Nephron (organoid): ENCODE results near the gene MYO16.
A peak's percentile ranks its signal among the peaks of the same experiment; 100 is the strongest.

Experiments
- H3K27ac Mint-ChIP-seq, 3 experiments: 2 replicates each; pipeline ENCODE4 v1.8.0; 2020; ENCODE audit warnings: mixed read lengths in 3 of 3, mild to moderate bottlenecking in 2 of 3, moderate library complexity in 1 of 3
- H3K27me3 Mint-ChIP-seq: 2 replicates; pipeline ENCODE4 v1.8.0; 2021; ENCODE audit warnings: low read depth, mild to moderate bottlenecking, moderate library complexity, mixed read lengths
- H3K36me3 Mint-ChIP-seq: 2 replicates; pipeline ENCODE4 v1.8.0; 2020; ENCODE audit warnings: low read depth, mixed read lengths
- H3K4me1 Mint-ChIP-seq: 2 replicates; pipeline ENCODE4 v1.8.0; 2020; ENCODE audit warnings: mixed read lengths
- H3K4me3 Mint-ChIP-seq, 3 experiments: 2 replicates each; pipeline ENCODE4 v1.8.0; 2020; ENCODE audit warnings: mild to moderate bottlenecking in 3 of 3, mixed read lengths in 3 of 3, moderate library complexity in 2 of 3
- H3K9me3 Mint-ChIP-seq: 2 replicates; pipeline ENCODE4 v1.8.0; 2020; ENCODE audit warnings: mixed read lengths
- TF ChIP-seq, protein P1 (sequence below), 3 experiments: fragments of 200-600 bp; sonication (generic); IDR thresholded peaks; one replicate each; pipeline ENCODE4 v1.5.0; 2021; ENCODE audit warnings: antibody characterized with exemption in 3 of 3; ENCODE audit not compliant: unreplicated experiment in 3 of 3

MYO16 gene

DNA sequence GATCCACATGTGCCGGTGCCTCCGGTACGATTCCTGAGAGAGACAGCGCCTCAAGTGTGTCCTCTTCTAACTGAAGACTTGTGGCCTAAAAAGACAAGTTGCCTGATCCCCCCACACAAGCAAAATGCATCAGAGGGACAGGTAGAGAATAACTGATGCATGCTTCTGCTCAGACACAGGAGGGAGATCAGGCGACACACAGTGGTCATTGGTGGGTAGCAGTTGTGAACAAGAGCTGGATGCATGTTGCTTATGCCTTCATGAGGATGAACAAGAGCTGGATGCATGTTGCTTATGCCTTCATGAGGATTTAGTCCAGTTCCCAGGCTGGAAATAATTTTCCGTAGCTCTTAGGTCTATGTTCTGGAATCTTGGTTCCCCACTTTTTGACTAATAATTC, 505.6 kb downstream of the MYO16 start:
- Mint-ChIP-seq H3K9me3 (peaks cover 4% of the 10 kb centered on the region), H3K4me1 (no peaks in the 10 kb centered on the region), H3K27ac (no peak overlapping the region), H3K36me3 (peaks cover 6% of the 10 kb centered on the region), H3K27me3 (no peaks in the 10 kb centered on the region), H3K4me3 (no peak overlapping the region)
- TF ChIP-seq, protein P1, sequence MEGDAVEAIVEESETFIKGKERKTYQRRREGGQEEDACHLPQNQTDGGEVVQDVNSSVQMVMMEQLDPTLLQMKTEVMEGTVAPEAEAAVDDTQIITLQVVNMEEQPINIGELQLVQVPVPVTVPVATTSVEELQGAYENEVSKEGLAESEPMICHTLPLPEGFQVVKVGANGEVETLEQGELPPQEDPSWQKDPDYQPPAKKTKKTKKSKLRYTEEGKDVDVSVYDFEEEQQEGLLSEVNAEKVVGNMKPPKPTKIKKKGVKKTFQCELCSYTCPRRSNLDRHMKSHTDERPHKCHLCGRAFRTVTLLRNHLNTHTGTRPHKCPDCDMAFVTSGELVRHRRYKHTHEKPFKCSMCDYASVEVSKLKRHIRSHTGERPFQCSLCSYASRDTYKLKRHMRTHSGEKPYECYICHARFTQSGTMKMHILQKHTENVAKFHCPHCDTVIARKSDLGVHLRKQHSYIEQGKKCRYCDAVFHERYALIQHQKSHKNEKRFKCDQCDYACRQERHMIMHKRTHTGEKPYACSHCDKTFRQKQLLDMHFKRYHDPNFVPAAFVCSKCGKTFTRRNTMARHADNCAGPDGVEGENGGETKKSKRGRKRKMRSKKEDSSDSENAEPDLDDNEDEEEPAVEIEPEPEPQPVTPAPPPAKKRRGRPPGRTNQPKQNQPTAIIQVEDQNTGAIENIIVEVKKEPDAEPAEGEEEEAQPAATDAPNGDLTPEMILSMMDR (IDR thresholded peaks at IDR 0.05; ENCODE audit: unreplicated experiment in 3 of 3): peak in 1 of 3 experiments; percentile 17

DNA sequence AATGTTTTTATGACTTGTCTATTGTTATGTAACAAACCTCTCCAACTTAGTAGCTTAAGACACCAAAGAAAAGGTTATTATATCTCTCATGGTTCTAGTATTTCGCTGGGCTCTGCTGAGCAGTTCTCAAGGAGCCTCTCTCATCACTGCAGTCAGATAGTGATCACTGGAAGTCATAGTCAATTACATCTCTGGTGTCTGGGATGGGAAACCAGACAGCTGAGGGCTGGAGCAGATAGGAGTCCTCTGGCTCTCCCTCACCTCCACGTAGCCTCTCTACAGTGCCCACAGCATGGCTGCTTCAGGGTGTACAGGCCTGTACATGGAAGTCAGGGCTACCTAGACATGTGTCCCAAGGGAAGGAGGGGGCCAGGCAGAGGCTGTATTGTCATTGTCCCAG, 507.5 kb downstream of the MYO16 start:
- Mint-ChIP-seq H3K9me3 (peaks cover 4% of the 10 kb centered on the region), H3K27me3 (no peaks in the 10 kb centered on the region), H3K27ac (no peak overlapping the region), H3K4me1 (no peaks in the 10 kb centered on the region), H3K36me3 (peaks cover 6% of the 10 kb centered on the region), H3K4me3 (no peak overlapping the region)
- TF ChIP-seq, protein P1 (IDR thresholded peaks at IDR 0.05; ENCODE audit: unreplicated experiment in 3 of 3): no peak

DNA sequence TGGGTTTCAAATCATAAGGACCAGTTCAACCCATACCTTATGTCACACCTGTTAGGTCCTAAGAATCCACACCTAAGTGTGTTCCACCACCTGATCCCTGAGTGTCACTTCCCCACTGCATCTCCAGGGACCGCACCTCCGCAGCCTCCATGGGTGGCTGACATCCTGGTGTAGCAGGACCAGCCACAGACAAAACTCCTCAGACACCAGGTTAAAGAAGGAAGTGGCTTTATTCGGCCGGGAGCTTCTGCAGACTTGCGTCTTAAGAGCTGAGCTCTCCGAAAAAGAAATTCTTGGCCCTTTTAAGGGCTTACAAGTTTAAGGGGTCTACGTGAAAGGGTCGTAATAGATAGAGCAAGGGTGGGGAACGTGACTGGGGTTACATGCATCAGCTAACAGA, 509.9 kb downstream of the MYO16 start:
- Mint-ChIP-seq H3K27ac (no peak overlapping the region), H3K4me1 (no peaks in the 10 kb centered on the region), H3K9me3 (peaks cover 4% of the 10 kb centered on the region), H3K36me3 (peaks cover 6% of the 10 kb centered on the region), H3K4me3 (no peak overlapping the region), H3K27me3 (peaks cover 9% of the 10 kb centered on the region)
- TF ChIP-seq, protein P1 (IDR thresholded peaks at IDR 0.05; ENCODE audit: unreplicated experiment in 3 of 3): no peak

DNA sequence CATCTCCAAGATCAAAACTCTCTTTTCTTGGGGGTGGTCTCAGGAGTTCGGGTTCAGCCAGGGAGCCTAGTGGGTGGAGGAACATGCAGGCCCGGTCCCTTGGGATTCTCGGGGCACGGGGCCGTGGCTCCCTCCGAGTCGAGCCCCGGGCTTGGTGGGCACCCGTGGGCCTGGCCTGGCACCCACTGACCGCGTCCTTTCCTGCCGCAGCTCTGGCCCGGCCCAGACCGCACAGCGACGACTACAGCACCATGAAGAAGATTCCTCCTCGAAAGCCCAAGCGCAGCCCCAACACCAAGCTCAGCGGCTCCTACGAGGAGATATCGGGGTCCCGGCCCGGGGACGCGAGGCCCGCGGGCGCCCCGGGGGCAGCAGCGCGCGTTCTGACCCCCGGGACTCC, 510.6 kb downstream of the MYO16 start:
- Mint-ChIP-seq H3K36me3 (peaks cover 6% of the 10 kb centered on the region), H3K4me3 (no peak overlapping the region), H3K4me1 (no peaks in the 10 kb centered on the region), H3K27ac (no peak overlapping the region), H3K9me3 (peaks cover 4% of the 10 kb centered on the region), H3K27me3 (peaks cover 9% of the 10 kb centered on the region)
- TF ChIP-seq, protein P1 (IDR thresholded peaks at IDR 0.05; ENCODE audit: unreplicated experiment in 3 of 3): no peak

DNA sequence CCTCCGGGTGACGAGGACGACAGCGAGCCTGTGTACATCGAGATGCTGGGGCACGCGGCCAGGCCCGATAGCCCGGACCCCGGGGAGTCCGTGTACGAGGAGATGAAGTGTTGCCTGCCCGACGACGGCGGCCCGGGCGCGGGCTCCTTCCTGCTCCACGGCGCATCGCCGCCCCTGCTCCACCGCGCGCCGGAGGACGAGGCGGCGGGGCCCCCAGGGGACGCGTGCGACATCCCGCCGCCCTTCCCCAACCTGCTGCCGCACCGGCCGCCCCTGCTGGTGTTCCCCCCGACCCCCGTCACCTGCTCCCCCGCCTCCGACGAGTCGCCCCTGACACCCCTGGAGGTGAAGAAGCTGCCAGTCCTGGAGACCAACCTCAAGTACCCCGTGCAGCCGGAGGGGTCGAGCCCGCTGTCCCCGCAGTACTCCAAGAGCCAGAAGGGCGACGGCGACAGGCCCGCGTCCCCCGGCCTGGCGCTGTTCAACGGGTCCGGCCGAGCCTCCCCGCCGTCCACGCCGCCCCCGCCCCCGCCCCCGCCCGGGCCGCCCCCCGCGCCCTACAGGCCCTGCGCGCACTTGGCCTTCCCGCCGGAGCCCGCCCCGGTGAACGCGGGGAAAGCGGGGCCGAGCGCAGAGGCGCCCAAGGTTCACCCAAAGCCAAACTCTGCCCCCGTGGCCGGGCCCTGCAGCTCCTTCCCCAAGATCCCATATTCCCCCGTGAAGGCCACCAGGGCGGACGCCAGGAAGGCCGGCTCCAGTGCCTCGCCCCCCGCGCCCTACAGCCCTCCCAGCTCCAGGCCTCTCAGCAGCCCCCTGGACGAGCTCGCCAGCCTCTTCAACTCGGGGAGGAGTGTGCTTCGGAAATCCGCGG, 511.3 kb downstream of the MYO16 start:
- Mint-ChIP-seq H3K9me3 (peaks cover 4% of the 10 kb centered on the region), H3K36me3 (peaks cover 6% of the 10 kb centered on the region), H3K27me3 (peaks cover 9% of the 10 kb centered on the region), H3K4me1 (no peaks in the 10 kb centered on the region), H3K27ac (no peak overlapping the region), H3K4me3 (no peak overlapping the region)
- TF ChIP-seq, protein P1 (IDR thresholded peaks at IDR 0.05; ENCODE audit: unreplicated experiment in 3 of 3): no peak

DNA sequence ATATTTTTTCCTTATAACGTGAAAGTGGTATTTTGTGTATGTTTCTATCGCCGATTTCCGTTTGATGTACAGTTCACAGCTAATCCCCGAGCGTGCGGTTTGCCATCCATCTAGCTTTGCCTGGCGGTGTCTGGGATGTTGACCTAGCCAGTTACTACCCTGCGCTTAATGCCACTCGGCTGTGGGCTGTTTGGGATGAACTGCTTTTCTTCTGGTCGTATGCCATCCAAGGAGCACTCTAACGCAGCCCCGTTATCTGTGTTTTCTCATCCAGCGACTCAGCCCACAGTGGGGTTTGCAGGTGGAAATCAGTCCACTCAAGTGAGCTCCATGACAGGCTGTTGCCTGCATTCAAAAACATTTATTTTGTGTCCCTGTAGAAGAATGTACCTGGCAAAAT, 512.3 kb downstream of the MYO16 start:
- Mint-ChIP-seq H3K27me3 (peaks cover 9% of the 10 kb centered on the region), H3K4me3 (no peak overlapping the region), H3K36me3 (peaks cover 6% of the 10 kb centered on the region), H3K4me1 (no peaks in the 10 kb centered on the region), H3K27ac (no peak overlapping the region), H3K9me3 (peaks cover 4% of the 10 kb centered on the region)
- TF ChIP-seq, protein P1 (IDR thresholded peaks at IDR 0.05; ENCODE audit: unreplicated experiment in 3 of 3): no peak
